WTC11 (cell line): ENCODE data around the gene UGGT2.

Source experiments
- ATF2 ChIP-seq: sonication (generic); formaldehyde crosslinking; IDR thresholded peaks from 2 replicates; pipeline ENCODE4 v1.8.1; 2022; ENCODE audit warnings: low read depth, missing genetic modification reagents, borderline replicate concordance
- CREB1 ChIP-seq: sonication (generic); formaldehyde crosslinking; IDR thresholded peaks from 2 replicates; pipeline ENCODE4 v1.8.0; 2023; ENCODE audit warnings: mild to moderate bottlenecking, missing genetic modification reagents
- CTCF ChIP-seq: fragments of 200-600 bp; IDR thresholded peaks from 2 replicates; pipeline ENCODE4 v1.8.0; 2022; ENCODE audit warnings: antibody characterized with exemption
- MLX ChIP-seq: sonication (generic); formaldehyde crosslinking; IDR thresholded peaks from 2 replicates; pipeline ENCODE4 v1.8.1; 2023; ENCODE audit warnings: mild to moderate bottlenecking, missing genetic modification reagents, moderate library complexity
- TEAD4 ChIP-seq: sonication (generic); formaldehyde crosslinking; IDR thresholded peaks from 2 replicates; pipeline ENCODE4 v1.8.0; 2022; ENCODE audit warnings: mild to moderate bottlenecking, missing genetic modification reagents

GRCh38 chr13:95788100-95788463 lies 265.1 kb downstream of the UGGT2 start:
- no peak for TF ChIP-seq CTCF
- no peak for TF ChIP-seq ATF2 (CRISPR knock-in tag)
- TF ChIP-seq MLX = no peak
- TF ChIP-seq CREB1 (CRISPR knock-in tag) = no peak
- no peak for TF ChIP-seq TEAD4 (CRISPR knock-in tag)
